IMR-90 (cell line): ENCODE measurements around the gene CDYL2. TPM values are rescaled to one million over a fixed set of nuclear protein-coding genes. Genes with fewer than 3 reads are reported as not detected.

ENCODE experiments used
- ATAC-seq: fragments of 200-7000 bp; cut with Tn5 transposase; 2 replicates; pipeline ENCODE4 v1.9.1; 2020; ENCODE audit warnings: low read depth, mild to moderate bottlenecking, moderate library complexity
- BruUV-seq: library from RNA; stranded (reverse); fragments of 400-500 nt; replicated peaks from 2 replicates; lab custom pipeline; 2021; lab: Mats Ljungman, UMichigan
- CTCF ChIA-PET: fragments of 300-600 bp; formaldehyde crosslinking; extraction: SDS; loops from one replicate; lab custom pipeline; 2021; ENCODE audit warnings: antibody characterized with exemption; lab: Yijun Ruan, JAX
- POLR2A ChIA-PET: fragments of 300-600 bp; sonication (Branson Sonifier 250); formaldehyde crosslinking; loops from one replicate; lab custom pipeline; 2022; ENCODE audit warnings: antibody characterized with exemption; ENCODE audit not compliant: unreplicated experiment; lab: Charles Lee
- DNase-seq: peaks from one replicate; pipeline ENCODE4 v3.0.0; 2013
- H2AFZ ChIP-seq: replicated peaks from 2 replicates; pipeline ENCODE3; 2013; ENCODE audit warnings: low read length, mild to moderate bottlenecking; ENCODE audit not compliant: poor library complexity
- H2AK5ac ChIP-seq: 2 replicates; pipeline ENCODE4 v1.6.1; 2013; ENCODE audit warnings: low read depth, low read length, inconsistent platforms
- H2AK9ac ChIP-seq: replicated peaks from 2 replicates; pipeline ENCODE3; 2013; ENCODE audit warnings: mild to moderate bottlenecking, low read depth, low read length, moderate library complexity; ENCODE audit not compliant: poor library complexity
- H2BK120ac ChIP-seq: 2 replicates; pipeline ENCODE4 v1.6.1; 2013; ENCODE audit warnings: low read depth, low read length, inconsistent platforms
- H2BK15ac ChIP-seq: 3 replicates; pipeline ENCODE4 v1.6.1; 2013; ENCODE audit warnings: low read depth, low read length, inconsistent platforms
- H2BK20ac ChIP-seq: 2 replicates; pipeline ENCODE4 v1.6.1; 2013; ENCODE audit warnings: low read depth, mild to moderate bottlenecking, inconsistent platforms, low read length, moderate library complexity
- H2BK5ac ChIP-seq: 2 replicates; pipeline ENCODE4 v1.6.1; 2013; ENCODE audit warnings: mild to moderate bottlenecking, low read depth, low read length, inconsistent platforms; ENCODE audit not compliant: poor library complexity, severe bottlenecking
- H3K14ac ChIP-seq: replicated peaks from 2 replicates; pipeline ENCODE4 v1.6.1; 2013; ENCODE audit warnings: low read depth, low read length, inconsistent platforms
- H3K18ac ChIP-seq: 2 replicates; pipeline ENCODE4 v1.6.1; 2013; ENCODE audit warnings: low read depth, low read length, control low read depth
- H3K23ac ChIP-seq: 2 replicates; pipeline ENCODE4 v1.6.1; 2013; ENCODE audit warnings: low read depth, low read length, inconsistent platforms
- H3K27ac ChIP-seq: 2 replicates; pipeline ENCODE4 v1.5.1; 2013; ENCODE audit warnings: mild to moderate bottlenecking, control low read depth, low read length; ENCODE audit not compliant: insufficient read depth
- H3K27me3 ChIP-seq: 2 replicates; pipeline ENCODE4 v1.6.1; 2013; ENCODE audit warnings: low read length; ENCODE audit not compliant: control insufficient read depth, insufficient read depth
- H3K36me3 ChIP-seq: 2 replicates; pipeline ENCODE4 v1.6.1; 2013; ENCODE audit warnings: low read length, mixed read lengths; ENCODE audit not compliant: control insufficient read depth, insufficient read depth
- H3K4ac ChIP-seq: 2 replicates; pipeline ENCODE4 v1.6.1; 2013; ENCODE audit warnings: low read depth, low read length, inconsistent platforms
- H3K4me1 ChIP-seq: 2 replicates; pipeline ENCODE4 v1.6.1; 2013; ENCODE audit warnings: low read length, mixed read lengths; ENCODE audit not compliant: control insufficient read depth, insufficient read depth
- H3K4me2 ChIP-seq: 2 replicates; pipeline ENCODE4 v1.6.1; 2013; ENCODE audit warnings: low read depth, mild to moderate bottlenecking, control low read depth, low read length, moderate library complexity
- H3K4me3 ChIP-seq: 2 replicates; pipeline ENCODE4 v1.5.1; 2013; ENCODE audit warnings: low read depth, mild to moderate bottlenecking, control low read depth, low read length, moderate library complexity; ENCODE audit not compliant: insufficient read depth
- H3K56ac ChIP-seq: 2 replicates; pipeline ENCODE4 v1.6.1; 2013; ENCODE audit warnings: low read length, inconsistent platforms; ENCODE audit not compliant: insufficient read depth; ENCODE audit errors: extremely low read depth
- H3K79me1 ChIP-seq, 2 experiments: 2 replicates each; pipeline ENCODE4 v1.6.1; 2013; ENCODE audit warnings: low read length in 2 of 2, inconsistent platforms in 1 of 2, low read depth in 1 of 2
- H3K9ac ChIP-seq: 2 replicates; pipeline ENCODE4 v1.6.1; 2013; ENCODE audit warnings: low read depth, low read length, control low read depth
- H3K9me1 ChIP-seq: 2 replicates; pipeline ENCODE4 v1.6.1; 2013; ENCODE audit warnings: low read length, inconsistent platforms; ENCODE audit not compliant: insufficient read depth
- H3K9me3 ChIP-seq: 2 replicates; pipeline ENCODE4 v1.6.1; 2013; ENCODE audit warnings: low read length; ENCODE audit not compliant: control insufficient read depth, insufficient read depth
- H4K20me1 ChIP-seq: 2 replicates; pipeline ENCODE4 v1.6.1; 2013; ENCODE audit warnings: low read length, inconsistent platforms; ENCODE audit not compliant: insufficient read depth
- H4K5ac ChIP-seq: 2 replicates; pipeline ENCODE4 v1.6.1; 2013; ENCODE audit warnings: mild to moderate bottlenecking, low read depth, low read length, control low read depth
- H4K8ac ChIP-seq, 2 experiments: 2 replicates each; pipeline ENCODE4 v1.6.1; 2013; ENCODE audit warnings: low read depth in 2 of 2, low read length in 2 of 2, control low read depth in 1 of 2, inconsistent platforms in 1 of 2
- H4K91ac ChIP-seq: 2 replicates; pipeline ENCODE4 v1.6.1; 2013; ENCODE audit warnings: low read depth, low read length, inconsistent platforms; ENCODE audit not compliant: insufficient read depth
- BHLHE40 ChIP-seq: fragments of 150-350 bp; IDR thresholded peaks from 2 replicates; pipeline ENCODE4 v1.6.1; 2016; ENCODE audit warnings: mild to moderate bottlenecking, low read depth, low read length
- CEBPB ChIP-seq: IDR thresholded peaks from 2 replicates; pipeline ENCODE4 v1.6.1; 2012; ENCODE audit warnings: low read depth, low read length, improper control_type of control experiment
- CHD1 ChIP-seq: IDR thresholded peaks from 2 replicates; pipeline ENCODE4 v1.6.1; 2012; ENCODE audit warnings: low read depth, low read length, improper control_type of control experiment
- CTCF ChIP-seq: conservative IDR thresholded peaks from 2 replicates; pipeline ENCODE4 v1.5.1; 2012; ENCODE audit warnings: mild to moderate bottlenecking, low read depth, low read length, improper control_type of control experiment
- ELK1 ChIP-seq: fragments of 150-350 bp; IDR thresholded peaks from 2 replicates; pipeline ENCODE4 v1.6.1; 2016; ENCODE audit warnings: low read depth, mild to moderate bottlenecking, low read length, moderate library complexity, borderline replicate concordance
- FOS ChIP-seq: fragments of 150-350 bp; IDR thresholded peaks from 2 replicates; pipeline ENCODE4 v1.6.1; 2016; ENCODE audit warnings: low read depth, low read length
- MAFK ChIP-seq: IDR thresholded peaks from 2 replicates; pipeline ENCODE4 v1.6.1; 2012; ENCODE audit warnings: low read depth, low read length, improper control_type of control experiment
- MAZ ChIP-seq: IDR thresholded peaks from 2 replicates; pipeline ENCODE4 v1.6.1; 2012; ENCODE audit warnings: low read depth, mild to moderate bottlenecking, low read length, improper control_type of control experiment, moderate library complexity, borderline replicate concordance
- MXI1 ChIP-seq: IDR thresholded peaks from 2 replicates; pipeline ENCODE4 v1.6.1; 2012; ENCODE audit warnings: low read depth, mild to moderate bottlenecking, low read length, moderate library complexity, borderline replicate concordance
- NFE2L2 ChIP-seq: fragments of 150-350 bp; IDR thresholded peaks from 2 replicates; pipeline ENCODE4 v1.6.1; 2016; ENCODE audit warnings: low read depth, mild to moderate bottlenecking, low read length
- POLR2A ChIP-seq: IDR thresholded peaks from 2 replicates; pipeline ENCODE4 v1.6.1; 2012; ENCODE audit warnings: mild to moderate bottlenecking, low read depth, low read length
- RAD21 ChIP-seq: IDR thresholded peaks from 2 replicates; pipeline ENCODE4 v1.6.1; 2012; ENCODE audit warnings: low read length, improper control_type of control experiment
- RCOR1 ChIP-seq: IDR thresholded peaks from 2 replicates; pipeline ENCODE4 v1.6.1; 2012; ENCODE audit warnings: mild to moderate bottlenecking, low read length, improper control_type of control experiment; ENCODE audit not compliant: insufficient replicate concordance
- RFX5 ChIP-seq: IDR thresholded peaks from 2 replicates; pipeline ENCODE4 v1.8.0; 2012; ENCODE audit warnings: low read depth, mild to moderate bottlenecking, low read length, moderate library complexity
- SMC3 ChIP-seq: fragments of 150-350 bp; IDR thresholded peaks from 2 replicates; pipeline ENCODE4 v1.6.1; 2016; ENCODE audit warnings: low read depth, mild to moderate bottlenecking, antibody characterized with exemption, low read length, moderate library complexity
- USF2 ChIP-seq: fragments of 150-350 bp; IDR thresholded peaks from 2 replicates; pipeline ENCODE4 v1.6.1; 2017; ENCODE audit warnings: mild to moderate bottlenecking, antibody characterized with exemption, low read length, low read depth
- WGBS, 2 experiments: methylation state at CpG; one replicate each; pipeline versions ENCODE4 v1.1.5 to v1.1.7; 2013; ENCODE audit warnings: missing lambda C conversion rate in 2 of 2; ENCODE audit not compliant: insufficient read length in 1 of 2; ENCODE audit errors: extremely low coverage in 2 of 2; 5-methylcytosine and 5-hydroxymethylcytosine counted together
- dilution Hi-C: fragments of 300-500 bp; cut with HindIII; formaldehyde crosslinking; loops from one replicate; pipeline ENCODE4 v1.14.3; 2018; ENCODE audit warnings: low sequenced_read_pairs; ENCODE audit not compliant: unreplicated experiment
- in situ Hi-C: fragments of 300-500 bp; cut with MboI; formaldehyde crosslinking; loops from 3 replicates; pipeline ENCODE4 v1.14.3; 2019; ENCODE audit warnings: low sequenced_read_pairs, inconsistent platforms, mixed read lengths
- intact Hi-C: fragments of 100-400 bp; cut with micrococcal nuclease; formaldehyde crosslinking; loops from 2 replicates; pipeline ENCODE4 v1.10.0; 2022
- polyA plus RNA-seq, 3 experiments: library from polyadenylated mRNA; depleted of rRNA; stranded (reverse); fragments of >200 nt; gene quantifications; 2 replicates each; pipeline ENCODE4 v1.2.3, GENCODE V29; 2012; ENCODE audit warnings: low replicate concordance in 1 of 3
- total RNA-seq: library from RNA; depleted of rRNA; stranded (reverse); fragments of >200 nt; gene quantifications from 2 replicates; pipeline ENCODE4 v1.2.3, GENCODE V29; 2012

CDYL2 gene
- total and polyA plus RNA-seq, 2 of the 4 experiments (the other 2 are of a cell fraction), result 1.2 to 3.9 TPM

GRCh38 chr16:80739523-80739922, 64.9 kb downstream of the CDYL2 start:
- Histone ChIP-seq H3K9ac (no peak overlapping the region), H4K91ac (no peak overlapping the region), H3K27me3 (no peaks in the 10 kb centered on the region), H3K23ac (no peak overlapping the region), H3K27ac (no peak overlapping the region), H2BK5ac (no peak overlapping the region), H2BK120ac (no peak overlapping the region), H3K9me1 (no peaks in the 10 kb centered on the region), H4K8ac (no peak overlapping the region), H3K4ac (no peak overlapping the region), H4K20me1 (no peaks in the 10 kb centered on the region), H3K4me2 (no peak overlapping the region), H4K5ac (no peak overlapping the region), H3K9me3 (peaks cover 6% of the 10 kb centered on the region), H3K18ac (no peak overlapping the region), H3K36me3 (no peaks in the 10 kb centered on the region), H2BK20ac (no peak overlapping the region), H3K79me1 (peaks cover 0 to 4% of the 10 kb centered on the region in 2 experiments; a peak in 1 of 4 replicates), H2AK9ac (no peak overlapping the region), H3K14ac (no peak overlapping the region), H2AFZ (no peak overlapping the region), H3K4me1 (no peaks in the 10 kb centered on the region), H2BK15ac (no peak overlapping the region), H2AK5ac (no peak overlapping the region), H3K56ac (no peak overlapping the region), H3K4me3 (no peak overlapping the region)
- ChIA-PET CTCF (no interaction called here), POLR2A (no interaction called here)
- no CpG with 5 or more reads among the region's 6 CpGs for WGBS, 2 experiments
- ATAC-seq (no peak), DNase-seq (no peak)
- intact Hi-C loops (no loop called here), in situ Hi-C loops (no loop called here), dilution Hi-C loops (no loop called here)
- TF ChIP-seq RAD21, result no peak
- no peak for TF ChIP-seq CEBPB
- no peak for TF ChIP-seq CTCF
- no peak for TF ChIP-seq CHD1
- no peak for TF ChIP-seq RFX5
- no peak for TF ChIP-seq NFE2L2
- no peak for TF ChIP-seq POLR2A
- TF ChIP-seq MAFK, result no peak
- TF ChIP-seq SMC3, result no peak
- TF ChIP-seq ELK1, result no peak
- TF ChIP-seq MAZ, result no peak
- no peak for TF ChIP-seq BHLHE40
- TF ChIP-seq FOS, result no peak
- TF ChIP-seq USF2, result no peak
- TF ChIP-seq MXI1, result no peak
- no peak for TF ChIP-seq RCOR1
- BruUV-seq, result no TSS peak
